H9 (cell line): Measurements from ENCODE around the gene OR2T35. TPM values are rescaled to one million over a fixed set of nuclear protein-coding genes. Genes with fewer than 3 reads are reported as not detected.

Experiments
- DNase-seq: peaks from one replicate; pipeline ENCODE4 v3.0.0-alpha.2; 2017
- H2AFZ ChIP-seq: one replicate; pipeline ENCODE4 v1.6.1; 2013; ENCODE audit warnings: mild to moderate bottlenecking, low read length, control low read depth, moderate library complexity
- H2AK5ac ChIP-seq: 2 replicates; pipeline ENCODE4 v1.6.1; 2013; ENCODE audit warnings: low read length, control low read depth, mixed read lengths; ENCODE audit not compliant: insufficient read length
- H2BK120ac ChIP-seq: one replicate; pipeline ENCODE4 v1.6.1; 2013; ENCODE audit warnings: low read depth, mild to moderate bottlenecking, low read length, control low read depth, inconsistent platforms; ENCODE audit not compliant: poor library complexity, severe bottlenecking
- H2BK12ac ChIP-seq: 2 replicates; pipeline ENCODE4 v1.6.1; 2013; ENCODE audit warnings: low read length, control low read depth, mixed read lengths, low read depth; ENCODE audit not compliant: insufficient read length
- H2BK15ac ChIP-seq: 2 replicates; pipeline ENCODE4 v1.6.1; 2013; ENCODE audit warnings: low read depth, low read length, control low read depth
- H2BK20ac ChIP-seq: one replicate; pipeline ENCODE4 v1.6.1; 2013; ENCODE audit warnings: low read depth, mild to moderate bottlenecking, low read length, control low read depth, inconsistent platforms; ENCODE audit not compliant: poor library complexity, severe bottlenecking
- H2BK5ac ChIP-seq: 2 replicates; pipeline ENCODE4 v1.6.1; 2013; ENCODE audit warnings: low read length, control low read depth, mixed read lengths; ENCODE audit not compliant: insufficient read length
- H3K14ac ChIP-seq: 2 replicates; pipeline ENCODE4 v1.6.1; 2013; ENCODE audit warnings: low read length, control low read depth; ENCODE audit not compliant: insufficient read depth
- H3K18ac ChIP-seq: 2 replicates; pipeline ENCODE4 v1.6.1; 2013; ENCODE audit warnings: low read depth, mild to moderate bottlenecking, mixed read lengths, low read length, control low read depth; ENCODE audit not compliant: insufficient read length
- H3K23ac ChIP-seq: 2 replicates; pipeline ENCODE4 v1.6.1; 2013; ENCODE audit warnings: low read length, control low read depth, mixed read lengths, low read depth; ENCODE audit not compliant: insufficient read length
- H3K23me2 ChIP-seq: 2 replicates; pipeline ENCODE4 v1.6.1; 2013; ENCODE audit warnings: low read depth, mild to moderate bottlenecking, mixed read lengths, low read length, control low read depth; ENCODE audit not compliant: insufficient read length, poor library complexity, severe bottlenecking
- H3K27ac ChIP-seq: 2 replicates; pipeline ENCODE4 v1.5.1; 2013; ENCODE audit warnings: low read length, control low read depth, mixed read lengths, low read depth; ENCODE audit not compliant: insufficient read length
- H3K27me3 ChIP-seq: 2 replicates; pipeline ENCODE4 v1.6.1; 2013; ENCODE audit warnings: low read length, control low read depth, inconsistent platforms; ENCODE audit not compliant: insufficient read depth
- H3K4ac ChIP-seq: 2 replicates; pipeline ENCODE4 v1.6.1; 2013; ENCODE audit warnings: low read depth, mild to moderate bottlenecking, control low read depth, inconsistent platforms, low read length, moderate library complexity
- H3K4me1 ChIP-seq: 2 replicates; pipeline ENCODE4 v1.6.1; 2013; ENCODE audit warnings: low read length, control low read depth, inconsistent platforms; ENCODE audit not compliant: insufficient read depth
- H3K4me2 ChIP-seq: 2 replicates; pipeline ENCODE4 v1.6.1; 2013; ENCODE audit warnings: low read length, control low read depth, mixed read lengths; ENCODE audit not compliant: insufficient read length, insufficient read depth
- H3K56ac ChIP-seq: 2 replicates; pipeline ENCODE4 v1.6.1; 2013; ENCODE audit warnings: low read depth, mild to moderate bottlenecking, mixed read lengths, low read length, control low read depth; ENCODE audit not compliant: insufficient read length
- H3K79me1 ChIP-seq: 2 replicates; pipeline ENCODE4 v1.6.1; 2013; ENCODE audit warnings: low read depth, mild to moderate bottlenecking, moderate library complexity, low read length, control low read depth, inconsistent platforms; ENCODE audit not compliant: insufficient read depth, poor library complexity, severe bottlenecking
- H3K79me2 ChIP-seq: 2 replicates; pipeline ENCODE4 v1.6.1; 2013; ENCODE audit warnings: low read length, control low read depth, inconsistent platforms; ENCODE audit not compliant: insufficient read depth
- H3K9ac ChIP-seq: 2 replicates; pipeline ENCODE4 v1.6.1; 2013; ENCODE audit warnings: low read length, control low read depth, mixed read lengths; ENCODE audit not compliant: insufficient read length; ENCODE audit errors: extremely low read depth
- H3K9me3 ChIP-seq: one replicate; pipeline ENCODE4 v1.6.1; 2013; ENCODE audit warnings: low read depth, low read length, inconsistent platforms; ENCODE audit not compliant: control insufficient read depth
- H3T11ph ChIP-seq: one replicate; pipeline ENCODE4 v1.6.1; 2013; ENCODE audit warnings: mild to moderate bottlenecking, low read length, control low read depth, inconsistent platforms
- H4K20me1 ChIP-seq: one replicate; pipeline ENCODE4 v1.6.1; 2013; ENCODE audit not compliant: control insufficient read depth, insufficient read length, insufficient read depth
- H4K5ac ChIP-seq: 2 replicates; pipeline ENCODE4 v1.6.1; 2013; ENCODE audit warnings: low read depth, mild to moderate bottlenecking, mixed read lengths, low read length, control low read depth; ENCODE audit not compliant: insufficient read length
- H4K8ac ChIP-seq: replicated peaks from 2 replicates; pipeline ENCODE4 v1.6.1; 2013; ENCODE audit warnings: low read length, control low read depth, mixed read lengths, low read depth; ENCODE audit not compliant: insufficient read length
- H4K91ac ChIP-seq: 2 replicates; pipeline ENCODE4 v1.6.1; 2013; ENCODE audit warnings: low read depth, mild to moderate bottlenecking, moderate library complexity, mixed read lengths, low read length, control low read depth; ENCODE audit not compliant: insufficient read length
- H3K27ac Mint-ChIP-seq, 3 experiments: 2 replicates in 2 of 3; 3 replicates in 1 of 3; pipeline ENCODE4 v1.8.0; 2020 to 2021; ENCODE audit warnings: mixed read lengths in 3 of 3, mild to moderate bottlenecking in 1 of 3, moderate library complexity in 1 of 3
- H3K27me3 Mint-ChIP-seq: 2 replicates; pipeline ENCODE4 v1.8.0; 2021; ENCODE audit warnings: low read depth, mild to moderate bottlenecking, moderate library complexity, mixed read lengths
- H3K36me3 Mint-ChIP-seq, 3 experiments: 2 replicates in 2 of 3; 3 replicates in 1 of 3; pipeline ENCODE4 v1.8.0; 2020 to 2021; ENCODE audit warnings: low read depth in 3 of 3, mixed read lengths in 3 of 3; ENCODE audit not compliant: insufficient read depth in 1 of 3
- H3K4me1 Mint-ChIP-seq, 2 experiments: 2 replicates each; pipeline ENCODE4 v1.8.0; 2020; ENCODE audit warnings: mixed read lengths in 2 of 2
- H3K4me3 Mint-ChIP-seq, 2 experiments: 2 replicates in 1 of 2; 3 replicates in 1 of 2; pipeline ENCODE4 v1.8.0; 2020 to 2021; ENCODE audit warnings: mild to moderate bottlenecking in 2 of 2, mixed read lengths in 2 of 2, moderate library complexity in 1 of 2
- H3K9me3 Mint-ChIP-seq, 2 experiments: 2 replicates in 1 of 2; 3 replicates in 1 of 2; pipeline ENCODE4 v1.8.0; 2020; ENCODE audit warnings: mild to moderate bottlenecking in 2 of 2, mixed read lengths in 2 of 2, moderate library complexity in 1 of 2
- CTCF ChIP-seq: fragments of 200-600 bp; sonication (generic); conservative IDR thresholded peaks from 3 replicates; pipeline ENCODE4 v1.8.0; 2021; ENCODE audit warnings: antibody characterized with exemption, mild to moderate bottlenecking
- WGBS: extraction: QIAGEN DNeasy Blood & Tissue Kit; methylation state at CpG from one replicate; pipeline ENCODE4 v1.1.7; 2013; ENCODE audit warnings: missing lambda C conversion rate, low lambda C conversion rate, mixed read lengths; ENCODE audit not compliant: insufficient read length; ENCODE audit errors: extremely low coverage; 5-methylcytosine and 5-hydroxymethylcytosine counted together
- total RNA-seq: library from RNA; stranded (reverse); gene quantifications from 2 replicates; pipeline ENCODE4 v1.2.1, GENCODE V29; 2021

Gene OR2T35
- total RNA-seq, 1 experiment from 2014 or later = not detected

DNA sequence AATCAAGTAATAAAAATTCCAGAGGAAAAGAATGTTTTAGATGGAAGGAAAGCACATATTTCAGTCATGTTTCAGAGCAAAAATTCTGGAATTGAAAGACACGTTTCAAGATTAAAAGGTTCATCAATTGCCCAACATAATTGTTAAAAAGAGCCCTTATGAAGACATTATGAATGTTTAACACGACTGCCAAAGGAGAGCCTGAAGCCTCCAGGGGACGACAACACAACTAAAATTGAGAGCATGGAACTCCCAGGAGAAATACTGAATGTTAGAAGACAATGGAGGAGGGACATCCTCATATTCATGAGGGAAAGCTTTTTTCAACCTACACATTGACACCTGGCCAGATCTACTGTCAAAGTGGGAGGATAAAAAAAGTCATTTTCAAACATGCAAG, 26.2 kb downstream of the OR2T35 start:
- no peak overlapping the region for H2BK120ac ChIP-seq
- H4K8ac ChIP-seq = no peak overlapping the region
- H3K79me1 ChIP-seq = no peaks in the 10 kb centered on the region
- H2BK20ac ChIP-seq = no peak overlapping the region
- no peak overlapping the region for H3K9ac ChIP-seq
- H2BK12ac ChIP-seq = no peak overlapping the region
- no peak overlapping the region for H2AK5ac ChIP-seq
- H3K56ac ChIP-seq = no peak overlapping the region
- no peaks in the 10 kb centered on the region for H3K79me2 ChIP-seq
- no peak overlapping the region for H3K4me2 ChIP-seq
- no peaks in the 10 kb centered on the region for H4K20me1 ChIP-seq
- no peak overlapping the region for H3K18ac ChIP-seq
- Mint-ChIP-seq H3K36me3 (peaks cover 5 to 19% (median 6%) of the 10 kb centered on the region in 3 experiments; a peak in 4 of 7 replicates), H3K27ac (no peak overlapping the region), H3K4me1 (no peaks in the 10 kb centered on the region), H3K9me3 (peaks cover 80 to 83% of the 10 kb centered on the region in 2 experiments), H3K4me3 (no peak overlapping the region), H3K27me3 (no peaks in the 10 kb centered on the region; the same call in 1 of the 2 replicates)
- H3K23me2 ChIP-seq = no peaks in the 10 kb centered on the region
- H3K4ac ChIP-seq = no peak overlapping the region
- no CpG with 5 or more reads among the region's 3 CpGs for WGBS
- no peak overlapping the region for H4K5ac ChIP-seq
- H2AFZ ChIP-seq = no peak overlapping the region
- no peaks in the 10 kb centered on the region for H3K4me1 ChIP-seq
- H2BK5ac ChIP-seq = no peak overlapping the region
- TF ChIP-seq CTCF = peak; percentile 30; the same call in 2 of the 3 replicates
- H4K91ac ChIP-seq = no peak overlapping the region
- no peak overlapping the region for H3K27ac ChIP-seq
- no peak for DNase-seq
- H2BK15ac ChIP-seq = no peak overlapping the region
- peaks cover 76% of the 10 kb centered on the region for H3K9me3 ChIP-seq
- no peaks in the 10 kb centered on the region for H3K27me3 ChIP-seq
- H3K14ac ChIP-seq = no peak overlapping the region
- no peak overlapping the region for H3K23ac ChIP-seq
- H3T11ph ChIP-seq = no peak overlapping the region
